ENCODE results near the gene CPEB3. TPM values are rescaled to one million over a fixed set of nuclear protein-coding genes. Genes with fewer than 3 reads are reported as not detected.

Gene CPEB3
- total RNA-seq, 1 experiment from 2014 or later: 2.8 TPM

GRCh38 chr10:92238054-92238585 lies 52.8 kb downstream of the CPEB3 start:
- CTCF ChIA-PET: interaction anchor here (0.7 to 2.8 kb wide), 6 partner anchors 16 to 113 kb away, joined by 3 to 12 read pairs (median 4); partner anchors contain the start of genes CPEB3 and MARCHF5
- TF ChIP-seq, protein P1, sequence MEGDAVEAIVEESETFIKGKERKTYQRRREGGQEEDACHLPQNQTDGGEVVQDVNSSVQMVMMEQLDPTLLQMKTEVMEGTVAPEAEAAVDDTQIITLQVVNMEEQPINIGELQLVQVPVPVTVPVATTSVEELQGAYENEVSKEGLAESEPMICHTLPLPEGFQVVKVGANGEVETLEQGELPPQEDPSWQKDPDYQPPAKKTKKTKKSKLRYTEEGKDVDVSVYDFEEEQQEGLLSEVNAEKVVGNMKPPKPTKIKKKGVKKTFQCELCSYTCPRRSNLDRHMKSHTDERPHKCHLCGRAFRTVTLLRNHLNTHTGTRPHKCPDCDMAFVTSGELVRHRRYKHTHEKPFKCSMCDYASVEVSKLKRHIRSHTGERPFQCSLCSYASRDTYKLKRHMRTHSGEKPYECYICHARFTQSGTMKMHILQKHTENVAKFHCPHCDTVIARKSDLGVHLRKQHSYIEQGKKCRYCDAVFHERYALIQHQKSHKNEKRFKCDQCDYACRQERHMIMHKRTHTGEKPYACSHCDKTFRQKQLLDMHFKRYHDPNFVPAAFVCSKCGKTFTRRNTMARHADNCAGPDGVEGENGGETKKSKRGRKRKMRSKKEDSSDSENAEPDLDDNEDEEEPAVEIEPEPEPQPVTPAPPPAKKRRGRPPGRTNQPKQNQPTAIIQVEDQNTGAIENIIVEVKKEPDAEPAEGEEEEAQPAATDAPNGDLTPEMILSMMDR (IDR thresholded peaks at IDR 0.05; ENCODE audit: unreplicated experiment): no peak
- DNase-seq (ENCODE audit: unreplicated experiment): no peak
- Mint-ChIP-seq H3K9me3 (ENCODE audit: unreplicated experiment) (no peaks in the 10 kb centered on the region), H3K36me3 (ENCODE audit: insufficient read depth, unreplicated experiment) (peaks cover 10% of the 10 kb centered on the region), H3K4me3 (ENCODE audit: unreplicated experiment) (peak overlapping the region; percentile 76), H3K27ac (ENCODE audit: low read depth, unreplicated experiment) (peak overlapping the region; percentile 88), H3K4me1 (ENCODE audit: insufficient read depth, unreplicated experiment) (peaks cover 28% of the 10 kb centered on the region), H3K27me3 (ENCODE audit: insufficient read depth, unreplicated experiment) (no peaks in the 10 kb centered on the region)
- BruUV-seq (replicated peaks): TSS peak; percentile 73
- intact Hi-C loops (cut with micrococcal nuclease): loop anchor here (1.0 to 5.0 kb wide), 3 partner anchors 27 to 151 kb away; no protein-coding TSS in a partner anchor
- POLR2A ChIA-PET: interaction anchor here (0.6 to 11.1 kb wide), 30 partner anchors 9 to 1226 kb away, joined by 3 to 371 read pairs (median 4); partner anchors contain the start of genes CPEB3 and MARCHF5

DNA sequence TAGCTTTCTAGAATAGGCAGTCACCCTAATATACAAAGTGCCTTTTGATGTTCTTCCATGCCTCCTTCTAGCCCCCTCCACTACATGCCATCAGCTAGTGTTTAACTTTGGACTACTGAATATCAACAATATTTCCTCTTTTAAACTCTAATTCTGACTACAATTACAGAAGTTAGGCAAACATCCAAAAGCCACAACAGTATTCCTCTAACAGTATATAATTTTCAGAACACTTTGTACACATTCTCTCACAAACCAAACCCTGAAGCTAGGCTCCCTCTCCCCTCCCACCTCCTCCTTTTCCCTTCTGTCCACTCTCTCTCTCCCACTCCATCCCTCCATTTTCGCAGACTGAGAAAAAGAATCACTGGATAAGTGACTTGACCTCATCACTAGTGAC lies 59.7 kb downstream of the CPEB3 start:
- H3K4me1 Mint-ChIP-seq (ENCODE audit: insufficient read depth, unreplicated experiment): peaks cover 8% of the 10 kb centered on the region
- BruUV-seq (replicated peaks): no TSS peak
- intact Hi-C loops (cut with micrococcal nuclease): no loop called here

DNA sequence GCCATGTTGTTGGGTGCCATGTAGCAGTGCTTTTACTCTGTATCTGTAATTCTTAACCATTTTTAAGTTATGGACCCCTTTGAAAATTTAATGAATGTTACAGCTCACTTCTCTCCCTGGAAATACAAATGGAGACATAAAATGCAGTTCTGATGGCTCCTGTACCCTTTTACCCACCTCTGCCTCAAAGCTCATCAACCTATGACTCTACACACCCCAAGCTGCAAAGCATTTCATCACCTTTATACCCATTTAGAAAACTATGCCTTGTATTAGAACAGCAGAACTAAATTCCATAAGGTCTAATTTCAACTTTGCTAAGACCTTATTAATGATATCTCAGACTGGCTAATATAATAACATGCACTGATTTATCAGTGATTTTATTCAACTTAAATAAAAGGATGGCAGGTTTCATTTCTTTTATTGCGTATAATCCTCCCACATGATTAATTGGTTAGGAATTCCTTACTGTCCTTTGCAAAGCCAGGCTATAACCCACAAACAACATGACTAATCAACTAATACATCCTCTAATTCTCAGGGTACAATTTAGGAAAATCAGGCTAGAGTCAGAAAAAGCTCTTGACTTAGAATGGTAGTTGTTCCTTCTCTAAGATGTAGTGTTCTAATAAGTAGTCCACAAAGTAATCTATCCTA lies 68.1 kb downstream of the CPEB3 start:
- POLR2A ChIA-PET: interaction anchor here (0.7 to 4.6 kb wide), 12 partner anchors 8 to 178 kb away, joined by 3 to 60 read pairs (median 5); partner anchors contain the start of genes CPEB3 and MARCHF5
- H3K27ac Mint-ChIP-seq (ENCODE audit: low read depth, unreplicated experiment): peak overlapping the region; percentile 1
- BruUV-seq (replicated peaks): no TSS peak
- H3K4me3 Mint-ChIP-seq (ENCODE audit: unreplicated experiment): peak overlapping the region; percentile 21
- peaks cover 20% of the 10 kb centered on the region for H3K4me1 Mint-ChIP-seq (ENCODE audit: insufficient read depth, unreplicated experiment)
- peaks cover under 1% of the 10 kb centered on the region for H3K36me3 Mint-ChIP-seq (ENCODE audit: insufficient read depth, unreplicated experiment)
- TF ChIP-seq, protein P1 (IDR thresholded peaks at IDR 0.05; ENCODE audit: unreplicated experiment): no peak
- CTCF ChIA-PET: interaction anchor here (0.6 to 3.1 kb wide), 6 partner anchors 16 to 1519 kb away, joined by 3 to 9 read pairs (median 4); partner anchors contain the start of genes CPEB3 and MARCHF5
- H3K27me3 Mint-ChIP-seq (ENCODE audit: insufficient read depth, unreplicated experiment): no peaks in the 10 kb centered on the region
- peak; percentile 68 for DNase-seq (ENCODE audit: unreplicated experiment)
- no peaks in the 10 kb centered on the region for H3K9me3 Mint-ChIP-seq (ENCODE audit: unreplicated experiment)
- intact Hi-C loops (cut with micrococcal nuclease): no loop called here

More for the DNA sequence above, 59.7 kb downstream of the CPEB3 start:
- TF ChIP-seq, protein P1 (IDR thresholded peaks at IDR 0.05; ENCODE audit: unreplicated experiment): no peak
- Mint-ChIP-seq H3K27ac (ENCODE audit: low read depth, unreplicated experiment) (no peak overlapping the region), H3K36me3 (ENCODE audit: insufficient read depth, unreplicated experiment) (peaks cover 20% of the 10 kb centered on the region), H3K4me3 (ENCODE audit: unreplicated experiment) (no peak overlapping the region), H3K9me3 (ENCODE audit: unreplicated experiment) (no peaks in the 10 kb centered on the region), H3K27me3 (ENCODE audit: insufficient read depth, unreplicated experiment) (no peaks in the 10 kb centered on the region)
- ChIA-PET POLR2A (interaction anchor here (1.0 to 1.2 kb wide), 2 partner anchors 11 to 61 kb away, joined by 3 read pairs; no protein-coding TSS in a partner anchor), CTCF (interaction anchor here (0.6 to 0.7 kb wide), 2 partner anchors 12 to 16 kb away, joined by 3 to 4 read pairs; no protein-coding TSS in a partner anchor)
- DNase-seq (ENCODE audit: unreplicated experiment): no peak

DNA sequence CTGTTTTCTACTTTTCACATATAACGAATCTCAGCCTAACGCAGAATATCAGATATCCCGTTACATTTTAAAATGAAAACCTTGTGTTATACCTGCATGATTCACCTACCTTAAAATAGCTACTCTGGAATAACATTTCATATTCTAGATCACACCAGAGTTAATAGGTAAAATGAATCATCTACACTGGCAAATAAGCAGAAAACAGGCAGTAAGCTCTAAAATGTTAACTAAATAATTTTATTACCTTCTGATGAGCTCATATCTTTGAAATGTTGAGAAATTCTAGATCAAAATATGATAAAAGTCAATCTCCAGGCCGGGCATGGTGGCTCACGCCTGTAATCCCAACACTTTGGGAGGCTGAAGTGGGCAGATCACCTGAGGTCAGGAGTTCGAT lies 71.3 kb downstream of the CPEB3 start:
- no peak overlapping the region for H3K4me3 Mint-ChIP-seq (ENCODE audit: unreplicated experiment)
- DNase-seq (ENCODE audit: unreplicated experiment): no peak
- peaks cover 5% of the 10 kb centered on the region for H3K36me3 Mint-ChIP-seq (ENCODE audit: insufficient read depth, unreplicated experiment)
- peaks cover 19% of the 10 kb centered on the region for H3K4me1 Mint-ChIP-seq (ENCODE audit: insufficient read depth, unreplicated experiment)
- TF ChIP-seq, protein P1 (IDR thresholded peaks at IDR 0.05; ENCODE audit: unreplicated experiment): no peak
- ChIA-PET POLR2A (interaction anchor here (0.7 to 2.1 kb wide), 5 partner anchors 8 to 72 kb away, joined by 4 to 23 read pairs (median 6); partner anchors contain the start of genes CPEB3 and MARCHF5), CTCF (interaction anchor here (1.0 kb wide), 1 partner anchor 17 kb away, joined by 5 read pairs; no protein-coding TSS in a partner anchor)
- BruUV-seq (replicated peaks): no TSS peak
- intact Hi-C loops (cut with micrococcal nuclease): no loop called here
- H3K9me3 Mint-ChIP-seq (ENCODE audit: unreplicated experiment): no peaks in the 10 kb centered on the region
- no peak overlapping the region for H3K27ac Mint-ChIP-seq (ENCODE audit: low read depth, unreplicated experiment)
- H3K27me3 Mint-ChIP-seq (ENCODE audit: insufficient read depth, unreplicated experiment): no peaks in the 10 kb centered on the region
